Measurements from ENCODE around the gene MB21D2.
"Not testable (repeated sequence)": the region's sequence is repeated elsewhere in the genome, so short reads cannot be mapped to it uniquely, and the experiment has no call there.

Gene MB21D2

DNA sequence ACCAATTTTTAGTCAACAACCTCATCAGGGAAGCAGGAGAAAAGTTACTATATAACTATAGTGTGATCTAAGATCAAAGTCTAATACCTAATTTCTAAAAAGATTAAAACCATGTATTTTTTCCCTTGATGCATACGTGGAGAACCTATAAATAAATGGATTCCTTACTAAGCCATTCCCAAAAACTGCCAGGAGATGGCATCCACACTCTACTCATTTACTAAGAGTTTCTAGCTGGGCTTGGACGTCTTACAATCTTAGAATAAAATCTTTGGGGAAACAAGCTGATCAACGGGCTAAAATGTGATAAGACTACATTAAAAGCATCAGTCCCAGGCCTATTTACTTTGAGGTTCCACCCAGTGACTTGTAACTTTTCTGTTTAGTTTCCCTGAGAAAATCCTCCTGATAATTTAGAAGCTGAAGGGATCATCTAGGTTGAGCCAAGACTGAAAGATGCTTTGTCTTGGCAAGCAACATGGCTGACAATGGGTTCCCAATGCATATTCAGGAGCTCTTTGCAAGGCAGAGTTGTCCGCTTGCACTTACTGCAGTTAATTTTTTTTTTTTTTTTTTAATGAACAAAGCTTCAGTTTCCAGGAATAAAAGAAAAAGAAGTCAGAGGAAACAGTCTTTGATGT, 104.8 kb downstream of the MB21D2 start:
- no peaks in the 10 kb centered on the region for H3K9me3 Mint-ChIP-seq (ENCODE audit: low read depth)
- peaks cover 8% of the 10 kb centered on the region for H3K4me1 Mint-ChIP-seq (ENCODE audit: low read depth)
- H3K36me3 Mint-ChIP-seq, result no peaks in the 10 kb centered on the region
- H3K27me3 Mint-ChIP-seq, result no peaks in the 10 kb centered on the region
- no peak overlapping the region for H3K27ac Mint-ChIP-seq
- H3K4me3 Mint-ChIP-seq, result no peak overlapping the region

DNA sequence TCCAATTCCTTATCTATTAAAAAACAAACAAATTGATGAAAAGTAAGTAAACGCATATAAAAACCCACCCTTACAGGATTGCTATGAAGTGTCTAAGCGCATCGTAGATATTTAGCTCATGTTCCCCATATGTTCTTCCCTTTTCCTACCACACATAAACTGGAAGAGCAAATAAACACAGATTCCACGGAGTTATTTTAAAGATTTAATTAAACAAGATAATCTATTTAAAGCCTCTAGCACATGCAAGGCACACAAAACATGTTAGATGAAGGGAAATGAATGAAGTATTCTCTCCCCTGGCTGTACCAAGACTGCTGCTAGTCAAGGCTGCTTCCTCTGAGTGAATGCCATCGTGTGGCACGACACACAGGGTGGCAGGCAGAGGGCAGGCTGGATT, 111.9 kb downstream of the MB21D2 start:
- Mint-ChIP-seq H3K4me3 (no peak overlapping the region), H3K9me3 (ENCODE audit: low read depth) (no peaks in the 10 kb centered on the region), H3K27ac (no peak overlapping the region), H3K36me3 (no peaks in the 10 kb centered on the region), H3K4me1 (ENCODE audit: low read depth) (no peaks in the 10 kb centered on the region), H3K27me3 (no peaks in the 10 kb centered on the region)

DNA sequence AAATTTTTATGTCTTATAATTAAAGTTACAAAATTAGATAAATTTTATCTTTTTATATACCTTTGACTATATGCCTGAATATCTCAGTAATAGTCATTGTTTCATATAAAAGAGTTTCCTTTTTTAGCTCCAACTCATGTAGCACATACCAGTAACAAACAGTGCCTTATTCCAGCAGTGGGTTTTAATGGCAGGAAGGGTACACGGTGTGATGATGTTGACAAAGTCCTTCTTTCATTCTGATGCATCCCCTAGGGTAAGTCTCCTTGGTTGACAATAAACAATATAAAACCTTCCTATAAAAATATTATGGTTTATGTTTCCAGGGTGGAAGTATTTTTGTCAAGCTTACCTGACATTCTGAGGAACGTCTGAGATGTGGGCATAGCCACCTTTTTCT, 113.2 kb downstream of the MB21D2 start:
- Mint-ChIP-seq H3K4me1 (ENCODE audit: low read depth) (no peaks in the 10 kb centered on the region), H3K27me3 (no peaks in the 10 kb centered on the region), H3K4me3 (no peak overlapping the region), H3K36me3 (no peaks in the 10 kb centered on the region), H3K27ac (no peak overlapping the region), H3K9me3 (ENCODE audit: low read depth) (no peaks in the 10 kb centered on the region)

DNA sequence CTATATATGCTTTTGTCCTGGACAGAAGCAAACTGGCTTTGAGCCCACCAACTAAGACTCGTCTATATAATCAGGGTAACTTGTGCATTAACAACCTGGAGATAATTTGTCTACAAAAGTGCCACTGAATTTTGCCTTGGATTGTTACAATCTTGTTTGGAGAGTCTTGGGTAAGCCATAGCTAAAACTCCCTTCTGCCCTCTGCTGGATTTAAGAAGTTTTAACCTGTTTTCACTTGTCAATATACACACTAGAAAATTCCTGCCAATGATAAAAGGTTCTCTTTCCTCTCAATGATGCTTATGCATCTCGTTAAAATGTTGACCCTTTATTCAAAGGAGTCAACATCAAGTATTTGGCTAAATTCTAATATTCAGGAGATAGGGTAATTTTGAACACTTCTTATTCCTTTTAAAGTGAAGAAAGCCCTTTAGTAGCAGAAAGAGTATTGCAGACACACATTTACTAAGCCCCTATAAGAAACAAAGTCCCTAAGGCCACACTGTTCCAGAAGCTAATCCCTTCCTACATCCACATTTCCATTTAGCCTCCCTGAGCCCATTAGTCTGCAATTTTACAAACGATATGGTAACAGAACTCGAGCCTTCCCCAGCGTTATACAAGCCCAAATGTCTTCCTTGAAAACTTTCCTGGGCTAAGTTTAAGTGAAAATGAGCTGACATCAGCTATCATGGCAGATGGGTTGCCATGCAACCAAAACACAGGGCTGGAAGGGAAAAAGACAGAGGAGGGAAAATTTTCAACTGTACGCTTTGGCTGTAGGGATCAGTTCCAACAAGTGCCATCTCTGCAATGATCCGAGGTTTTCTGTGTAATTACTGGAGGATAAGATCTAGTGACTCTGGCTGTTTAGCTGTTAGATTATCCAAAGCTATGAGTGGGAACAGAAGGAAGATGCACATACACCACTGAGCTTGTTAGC, 114.4 kb downstream of the MB21D2 start:
- Mint-ChIP-seq H3K4me3 (no peak overlapping the region), H3K9me3 (ENCODE audit: low read depth) (no peaks in the 10 kb centered on the region), H3K27me3 (no peaks in the 10 kb centered on the region), H3K27ac (no peak overlapping the region), H3K36me3 (no peaks in the 10 kb centered on the region), H3K4me1 (ENCODE audit: low read depth) (no peaks in the 10 kb centered on the region)

DNA sequence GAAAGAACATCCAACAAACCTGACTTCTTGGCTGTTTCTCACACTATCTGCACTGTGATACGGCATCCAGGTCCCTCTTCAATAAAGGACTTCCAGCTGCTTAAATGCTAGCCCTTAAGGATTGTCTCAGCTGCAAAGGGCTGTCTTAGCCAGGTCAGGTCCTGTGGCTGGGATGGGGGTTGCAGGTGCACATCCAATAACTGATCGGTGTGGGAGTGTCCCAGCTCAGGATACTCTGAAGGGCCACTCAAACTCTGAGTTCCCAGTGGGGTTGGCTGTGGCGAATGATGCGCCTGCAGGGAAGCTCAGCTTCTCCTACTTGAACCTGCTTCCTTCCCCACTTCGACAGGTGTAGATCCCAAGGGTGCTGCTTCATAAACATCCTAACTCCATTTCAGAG, 115.7 kb downstream of the MB21D2 start:
- Mint-ChIP-seq H3K27ac (no peak overlapping the region), H3K9me3 (ENCODE audit: low read depth) (no peaks in the 10 kb centered on the region), H3K27me3 (no peaks in the 10 kb centered on the region), H3K36me3 (no peaks in the 10 kb centered on the region), H3K4me1 (ENCODE audit: low read depth) (no peaks in the 10 kb centered on the region), H3K4me3 (no peak overlapping the region)

DNA sequence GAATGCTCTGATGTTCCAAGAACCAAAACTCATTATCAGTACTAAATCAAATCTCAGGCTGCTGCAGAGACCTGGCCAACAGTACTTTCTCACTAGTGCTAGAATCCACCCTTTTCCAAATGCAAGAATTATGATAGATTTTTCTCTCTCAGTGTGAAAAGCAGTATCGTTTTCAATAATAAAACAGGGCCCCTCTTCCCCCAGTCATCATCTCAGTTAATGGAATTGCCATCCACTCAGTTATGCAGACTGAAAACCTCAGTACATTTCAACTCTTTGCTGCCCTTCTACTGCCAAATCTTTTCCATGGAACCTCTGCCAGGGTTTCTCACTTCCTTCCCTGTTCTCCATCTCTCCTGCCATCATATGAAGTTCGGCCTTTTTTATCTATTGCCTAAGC, 117.9 kb downstream of the MB21D2 start:
- H3K27me3 Mint-ChIP-seq, result no peaks in the 10 kb centered on the region
- no peaks in the 10 kb centered on the region for H3K36me3 Mint-ChIP-seq
- H3K4me1 Mint-ChIP-seq (ENCODE audit: low read depth), result no peaks in the 10 kb centered on the region
- no peaks in the 10 kb centered on the region for H3K9me3 Mint-ChIP-seq (ENCODE audit: low read depth)
- no peak overlapping the region for H3K27ac Mint-ChIP-seq
- H3K4me3 Mint-ChIP-seq, result no peak overlapping the region

DNA sequence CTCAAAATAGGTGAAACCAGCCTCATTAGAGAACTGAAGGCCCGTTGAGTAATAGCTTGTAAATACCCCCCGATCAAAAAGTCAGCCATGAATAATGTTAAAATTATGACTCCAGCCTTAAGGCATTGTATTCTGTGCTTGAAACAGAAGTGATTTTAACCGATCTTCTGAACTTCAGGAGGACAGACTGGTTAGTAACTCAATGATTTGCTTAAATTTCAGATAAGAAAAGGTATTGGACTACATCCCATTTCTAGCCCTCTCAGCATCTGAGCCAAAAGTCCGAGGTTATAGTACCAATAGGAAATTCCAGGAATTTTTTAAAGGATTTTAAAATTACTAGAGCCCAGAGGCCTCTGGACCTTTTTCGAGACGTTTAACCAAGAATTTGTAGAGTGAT, 122.6 kb downstream of the MB21D2 start:
- H3K27me3 Mint-ChIP-seq, result no peaks in the 10 kb centered on the region
- no peaks in the 10 kb centered on the region for H3K4me1 Mint-ChIP-seq (ENCODE audit: low read depth)
- H3K4me3 Mint-ChIP-seq, result no peak overlapping the region
- no peak overlapping the region for H3K27ac Mint-ChIP-seq
- no peaks in the 10 kb centered on the region for H3K9me3 Mint-ChIP-seq (ENCODE audit: low read depth)
- no peaks in the 10 kb centered on the region for H3K36me3 Mint-ChIP-seq

DNA sequence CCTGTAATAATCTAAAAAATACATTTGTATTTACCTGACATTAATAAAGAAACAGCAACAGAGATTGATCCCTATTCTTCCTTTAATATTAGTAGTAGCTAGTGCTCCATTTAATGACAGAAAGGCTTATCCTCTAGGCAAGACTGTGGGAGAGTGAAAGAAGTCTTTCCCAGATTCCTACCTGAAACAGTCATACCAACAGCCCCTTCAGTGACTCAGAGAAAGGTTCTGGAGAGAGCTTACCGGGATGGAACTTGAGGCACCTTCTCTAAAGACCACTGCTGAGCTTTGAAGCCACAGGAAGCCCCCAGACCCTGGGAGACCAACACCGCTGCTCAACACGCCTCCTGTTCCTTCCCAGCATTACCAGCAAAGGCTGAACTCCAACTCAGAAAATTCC, 123.4 kb downstream of the MB21D2 start:
- no peaks in the 10 kb centered on the region for H3K27me3 Mint-ChIP-seq
- H3K36me3 Mint-ChIP-seq, result no peaks in the 10 kb centered on the region
- no peaks in the 10 kb centered on the region for H3K9me3 Mint-ChIP-seq (ENCODE audit: low read depth)
- H3K4me3 Mint-ChIP-seq, result no peak overlapping the region
- H3K4me1 Mint-ChIP-seq (ENCODE audit: low read depth), result no peaks in the 10 kb centered on the region
- H3K27ac Mint-ChIP-seq, result no peak overlapping the region

DNA sequence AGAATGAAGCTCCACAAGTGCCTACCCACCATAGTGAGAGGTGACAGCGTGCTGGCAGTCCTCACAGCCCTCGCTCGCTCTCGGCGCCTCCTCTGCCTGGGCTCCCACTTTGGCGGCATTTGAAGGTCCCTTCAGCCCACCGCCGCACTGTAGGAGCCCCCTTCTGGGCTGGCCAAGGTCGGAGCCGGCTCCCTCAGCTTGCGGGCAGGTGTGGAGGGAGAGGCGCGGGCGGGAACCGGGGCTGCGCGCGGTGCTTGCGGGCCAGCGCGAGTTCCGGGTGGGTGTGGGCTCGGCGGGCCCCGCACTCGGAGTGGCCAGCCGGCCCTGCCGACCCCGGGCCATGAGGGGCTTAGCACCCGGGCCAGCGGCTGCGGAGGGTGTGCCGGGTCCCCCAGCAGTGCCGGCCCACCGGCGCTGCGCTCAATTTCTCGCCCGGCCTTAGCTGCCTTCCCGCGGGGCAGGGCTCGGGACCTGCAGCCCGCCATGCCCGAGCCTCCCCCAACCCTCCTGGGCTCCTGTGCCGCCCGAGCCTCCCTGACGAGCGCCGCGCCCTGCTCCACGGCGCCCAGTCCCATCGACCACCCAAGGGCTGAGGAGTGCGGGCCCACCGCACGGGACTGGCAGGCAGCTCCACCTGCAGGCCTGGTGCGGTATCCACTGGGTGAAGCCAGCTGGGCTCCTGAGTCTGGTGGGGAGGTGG, 128.7 kb downstream of the MB21D2 start:
- H3K36me3 Mint-ChIP-seq; H3K4me1 Mint-ChIP-seq (ENCODE audit: low read depth); H3K27ac Mint-ChIP-seq; H3K27me3 Mint-ChIP-seq; H3K4me3 Mint-ChIP-seq; H3K9me3 Mint-ChIP-seq (ENCODE audit: low read depth): not testable (repeated sequence)

DNA sequence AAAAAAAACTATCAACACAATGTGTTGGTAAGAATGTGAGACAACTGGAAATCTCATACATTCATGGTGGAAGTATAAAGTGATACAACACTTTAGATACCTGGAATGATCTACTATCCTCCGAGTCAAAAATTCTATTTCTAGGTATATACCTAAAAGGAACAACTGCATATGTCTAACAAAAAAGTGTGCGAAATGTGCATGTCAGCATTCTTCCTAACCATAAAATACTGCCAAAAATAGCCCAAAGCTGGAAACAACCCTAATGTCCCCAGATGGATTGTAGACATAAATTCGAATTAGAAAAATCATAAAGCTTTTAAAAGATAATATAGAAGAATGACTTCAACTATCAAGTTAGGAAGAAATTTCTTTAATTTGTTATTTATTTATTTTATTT, 139.1 kb downstream of the MB21D2 start:
- Mint-ChIP-seq H3K27ac (no peak overlapping the region), H3K27me3 (peaks cover 2% of the 10 kb centered on the region), H3K36me3 (peaks cover 2% of the 10 kb centered on the region), H3K9me3 (ENCODE audit: low read depth) (peaks cover 13% of the 10 kb centered on the region), H3K4me1 (ENCODE audit: low read depth) (no peaks in the 10 kb centered on the region), H3K4me3 (no peak overlapping the region)

DNA sequence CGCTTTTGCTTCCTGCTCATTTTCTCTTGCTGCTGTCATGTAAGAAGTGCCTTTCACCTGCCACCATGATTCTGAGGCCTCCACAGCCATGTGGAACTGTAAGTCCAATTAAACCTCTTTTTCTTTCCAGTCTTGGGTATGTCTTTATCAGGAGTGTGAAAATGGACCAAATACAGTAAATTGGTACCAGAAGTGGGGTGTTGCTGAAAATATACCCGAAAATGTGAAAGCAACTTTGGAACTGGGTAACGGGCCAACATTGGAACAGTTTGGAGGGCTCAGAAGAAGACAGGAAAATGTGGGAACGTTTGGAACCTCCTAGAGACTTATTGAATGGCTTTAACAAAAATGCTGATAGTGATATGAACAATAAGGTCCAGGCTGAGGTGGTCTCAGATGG, 143.3 kb downstream of the MB21D2 start:
- not testable (repeated sequence) for H3K4me1 Mint-ChIP-seq (ENCODE audit: low read depth); H3K27me3 Mint-ChIP-seq; H3K27ac Mint-ChIP-seq; H3K36me3 Mint-ChIP-seq; H3K4me3 Mint-ChIP-seq
- H3K9me3 Mint-ChIP-seq (ENCODE audit: low read depth), result peaks cover 14% of the 10 kb centered on the region

DNA sequence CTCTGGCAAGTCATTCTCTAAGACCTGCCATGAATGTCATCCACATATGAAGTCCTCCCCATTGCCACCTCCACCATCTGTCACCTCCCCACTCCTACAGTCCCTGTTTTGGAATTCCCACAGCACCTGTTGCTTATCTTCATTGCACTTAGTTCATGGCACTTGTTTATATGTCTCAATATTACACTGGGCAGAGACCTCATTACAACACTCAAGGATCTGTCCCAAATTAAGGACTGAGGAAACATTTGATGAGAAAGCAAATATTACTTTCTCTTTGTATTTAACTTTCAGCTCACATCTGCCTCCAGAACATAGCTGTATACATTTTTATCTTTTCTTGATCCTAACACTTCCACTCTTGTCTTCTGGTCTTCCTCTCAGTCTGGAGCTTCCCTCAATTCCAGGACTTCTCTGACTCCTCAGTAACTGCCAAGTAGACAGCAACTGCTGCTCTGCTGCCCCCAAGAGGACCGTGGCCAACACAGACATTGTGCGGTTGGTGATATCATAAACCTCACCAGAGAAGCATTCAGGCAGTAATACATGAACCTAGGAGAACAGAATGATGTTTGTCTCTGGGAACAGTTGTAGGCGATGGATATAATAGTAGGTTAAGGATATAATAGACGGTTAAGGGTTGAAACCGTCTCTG, 145.3 kb downstream of the MB21D2 start:
- Mint-ChIP-seq H3K4me1 (ENCODE audit: low read depth) (no peaks in the 10 kb centered on the region), H3K27me3 (peaks cover 2% of the 10 kb centered on the region), H3K9me3 (ENCODE audit: low read depth) (peaks cover 14% of the 10 kb centered on the region), H3K4me3 (no peak overlapping the region), H3K27ac (no peak overlapping the region), H3K36me3 (peaks cover 2% of the 10 kb centered on the region)

DNA sequence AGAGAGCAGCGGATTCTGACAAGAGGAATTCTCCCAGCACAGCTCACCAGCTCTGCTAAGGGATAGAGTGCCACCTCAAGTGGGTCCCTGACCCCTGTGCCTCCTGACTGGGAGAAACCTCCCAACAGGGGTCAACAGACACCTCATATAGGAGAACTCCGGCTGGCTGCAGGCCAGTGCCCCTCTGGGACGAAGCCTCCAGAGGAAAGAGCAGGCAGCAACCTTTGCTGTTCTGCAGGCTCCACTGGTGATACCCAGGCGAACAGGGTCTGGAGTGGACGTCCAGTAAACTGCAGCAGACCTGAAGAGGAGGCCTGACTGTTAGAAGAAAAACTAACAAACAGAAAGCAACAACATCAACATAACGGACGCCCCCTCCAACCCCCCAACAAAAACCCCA, 159.0 kb downstream of the MB21D2 start:
- no peaks in the 10 kb centered on the region for H3K36me3 Mint-ChIP-seq
- H3K9me3 Mint-ChIP-seq (ENCODE audit: low read depth), result no peaks in the 10 kb centered on the region
- H3K27me3 Mint-ChIP-seq, result peaks cover 6% of the 10 kb centered on the region
- H3K4me1 Mint-ChIP-seq (ENCODE audit: low read depth), result no peaks in the 10 kb centered on the region
- H3K4me3 Mint-ChIP-seq, result no peak overlapping the region
- H3K27ac Mint-ChIP-seq, result no peak overlapping the region

DNA sequence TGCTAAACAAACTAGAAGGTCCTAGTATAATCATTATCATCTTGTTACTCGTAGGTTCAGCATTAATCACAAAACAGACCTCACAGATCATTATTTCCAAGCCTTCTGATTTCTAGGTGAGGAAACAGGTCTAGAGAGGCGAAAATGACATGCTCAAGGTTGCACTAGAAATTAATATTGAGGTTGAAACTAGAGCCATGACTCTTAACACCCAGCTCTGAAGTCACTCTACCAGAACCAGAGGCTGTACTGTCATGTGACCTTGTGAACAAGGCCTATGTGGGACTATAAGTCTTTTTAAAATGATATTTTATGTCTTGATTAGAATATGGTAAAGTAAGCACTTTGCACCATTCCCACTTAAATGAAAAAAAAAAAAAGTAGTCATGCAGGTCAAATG, 166.5 kb downstream of the MB21D2 start:
- Mint-ChIP-seq H3K36me3 (no peaks in the 10 kb centered on the region), H3K27me3 (peaks cover 12% of the 10 kb centered on the region), H3K27ac (no peak overlapping the region), H3K4me3 (no peak overlapping the region), H3K4me1 (ENCODE audit: low read depth) (no peaks in the 10 kb centered on the region), H3K9me3 (ENCODE audit: low read depth) (no peaks in the 10 kb centered on the region)

DNA sequence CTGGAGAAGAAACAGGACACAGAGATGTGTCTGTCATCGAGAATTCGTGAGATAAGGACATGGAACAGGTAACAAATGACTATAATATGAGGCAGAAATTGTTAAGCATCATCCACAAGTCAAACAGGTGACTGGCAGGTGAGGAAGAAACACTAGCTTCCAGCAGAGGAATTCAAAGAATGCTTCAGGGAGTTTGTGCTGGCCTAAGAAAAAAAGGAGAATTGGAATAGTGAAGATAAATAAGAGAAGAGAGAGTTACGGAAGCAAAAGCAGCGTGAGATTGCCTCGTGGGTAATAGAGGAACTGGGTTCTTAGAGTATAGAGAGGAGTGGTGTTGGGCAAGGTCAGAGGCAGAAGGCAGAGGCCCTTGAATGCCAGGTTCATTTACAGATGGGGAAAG, 167.5 kb downstream of the MB21D2 start:
- H3K4me1 Mint-ChIP-seq (ENCODE audit: low read depth), result no peaks in the 10 kb centered on the region
- H3K4me3 Mint-ChIP-seq, result no peak overlapping the region
- H3K36me3 Mint-ChIP-seq, result no peaks in the 10 kb centered on the region
- peaks cover 9% of the 10 kb centered on the region for H3K27me3 Mint-ChIP-seq
- no peak overlapping the region for H3K27ac Mint-ChIP-seq
- H3K9me3 Mint-ChIP-seq (ENCODE audit: low read depth), result no peaks in the 10 kb centered on the region

Data from activated naive CD8-positive, alpha-beta T cell (primary cell).